HG03025 (cell line): ENCODE measurements around the gene NUP214.

Experiments
- ATAC-seq: cut with Tn5 transposase; IDR thresholded peaks from one replicate; pipeline ENCODE4 v1.9.1; 2021; ENCODE audit warnings: mild to moderate bottlenecking, moderate library complexity; ENCODE audit not compliant: unreplicated experiment, low FRiP score

The NUP214 gene

DNA sequence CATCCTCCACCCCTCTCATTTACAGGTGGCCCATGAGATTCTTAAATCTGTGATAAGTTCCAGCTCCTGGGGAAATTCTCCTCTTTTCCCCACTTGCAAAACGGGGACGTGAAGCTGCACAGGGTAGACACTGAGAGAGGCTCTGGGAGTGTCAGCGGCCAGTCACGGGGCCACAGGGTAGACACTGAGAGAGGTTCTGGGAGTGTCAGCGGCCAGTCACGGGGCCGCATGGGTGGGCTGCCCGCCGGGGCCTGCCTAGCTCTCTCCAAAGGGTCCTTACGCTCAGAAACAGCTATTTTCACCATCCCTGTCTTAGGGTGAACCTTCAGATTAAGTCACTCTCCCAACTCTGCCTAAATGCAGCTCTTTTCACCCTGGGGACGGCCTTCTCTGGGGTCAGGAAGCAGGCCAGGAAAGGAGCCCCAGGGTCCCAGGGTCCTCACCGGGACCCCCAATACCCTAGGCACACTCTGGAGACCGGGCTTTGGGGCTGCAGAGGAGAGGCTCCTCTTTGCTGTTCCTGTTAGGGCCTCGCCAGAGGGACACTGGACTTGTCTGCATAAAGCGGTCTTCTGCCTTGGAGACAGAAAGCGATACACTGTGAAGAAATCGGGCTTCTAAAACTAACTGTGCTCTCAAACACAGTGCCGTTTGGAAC, 149.4 kb downstream of the NUP214 start:
- no peak for ATAC-seq

DNA sequence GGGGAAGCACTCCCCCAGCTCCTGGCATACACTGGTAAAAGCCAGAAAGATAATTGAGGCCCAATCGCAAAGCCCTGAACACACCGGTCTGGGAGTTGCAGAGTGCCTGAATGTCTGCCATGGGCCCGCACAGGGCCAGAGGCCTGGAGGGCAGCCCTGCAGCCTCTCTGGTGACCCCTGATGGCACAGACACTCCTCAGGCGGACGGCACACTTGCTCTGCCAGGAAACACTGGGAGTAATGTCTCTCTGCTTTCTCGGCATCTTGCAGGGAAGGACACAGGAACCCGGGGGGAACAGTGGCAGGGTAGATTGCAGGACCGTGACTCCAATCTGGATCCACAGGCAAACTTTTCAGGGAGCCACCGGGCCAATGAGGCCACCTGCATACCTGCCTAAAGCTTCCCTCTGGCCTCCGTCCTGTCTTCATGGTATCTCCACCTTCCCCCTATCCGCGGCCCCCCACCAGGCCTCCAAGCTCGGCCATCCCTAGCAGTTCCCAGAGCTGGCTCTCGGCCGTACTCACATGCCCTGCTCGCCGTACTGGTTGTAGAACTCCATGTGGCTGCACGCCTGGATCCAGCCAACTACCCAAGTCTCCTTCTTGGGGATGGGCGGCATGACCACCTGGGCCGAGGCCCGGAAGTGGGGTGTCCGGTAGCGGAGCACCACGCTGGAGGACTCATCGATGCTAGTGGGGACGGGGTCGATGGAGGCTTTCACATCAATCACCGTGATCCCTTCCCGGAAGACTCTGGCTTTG, 150.1 kb downstream of the NUP214 start:
- no peak for ATAC-seq

DNA sequence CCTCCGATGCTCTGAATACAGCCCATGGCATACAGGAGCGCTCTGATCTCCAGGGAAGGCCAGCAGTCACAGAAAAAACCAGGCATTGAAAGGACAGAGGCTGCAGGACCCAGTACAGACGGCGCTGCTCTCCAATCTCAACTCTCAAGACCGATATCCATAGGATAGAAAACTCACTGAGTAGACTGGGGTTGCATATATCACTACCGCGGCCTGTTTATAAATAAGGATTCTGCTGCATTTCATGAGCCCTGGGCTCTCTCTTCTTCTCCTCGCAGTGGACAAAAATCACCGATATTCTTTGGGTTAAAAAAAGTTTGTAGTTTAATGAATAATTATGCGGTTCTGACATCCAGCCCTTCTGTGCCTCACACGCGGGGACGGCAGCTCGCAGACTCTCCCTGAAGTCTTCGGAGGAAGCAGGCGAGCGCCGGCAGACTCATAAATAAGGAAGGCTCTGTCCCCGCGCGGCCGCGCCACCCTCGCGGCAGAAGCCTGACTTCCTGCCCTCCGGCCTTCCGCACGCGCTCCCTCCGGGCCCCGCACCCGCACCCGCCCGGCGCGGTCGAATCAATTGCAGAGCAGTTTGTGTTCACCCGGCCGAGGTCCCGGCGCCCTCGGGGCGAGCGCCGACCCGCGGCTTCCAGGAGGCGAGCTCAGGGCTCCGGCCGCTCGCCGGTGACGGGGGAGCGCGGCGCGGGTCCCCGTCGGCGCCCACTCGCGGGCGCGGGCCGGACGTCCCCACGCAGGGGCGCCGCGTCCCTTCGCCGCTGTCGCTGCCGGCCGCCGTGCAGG, 150.9 kb downstream of the NUP214 start, which contains the start of gene FAM78A:
Gene FAM78A, minus strand, starts transcription at position 417 of the 795 bp plus-strand sequence. Its CDS starts 331 bp downstream, at position 86.
- no peak for ATAC-seq

DNA sequence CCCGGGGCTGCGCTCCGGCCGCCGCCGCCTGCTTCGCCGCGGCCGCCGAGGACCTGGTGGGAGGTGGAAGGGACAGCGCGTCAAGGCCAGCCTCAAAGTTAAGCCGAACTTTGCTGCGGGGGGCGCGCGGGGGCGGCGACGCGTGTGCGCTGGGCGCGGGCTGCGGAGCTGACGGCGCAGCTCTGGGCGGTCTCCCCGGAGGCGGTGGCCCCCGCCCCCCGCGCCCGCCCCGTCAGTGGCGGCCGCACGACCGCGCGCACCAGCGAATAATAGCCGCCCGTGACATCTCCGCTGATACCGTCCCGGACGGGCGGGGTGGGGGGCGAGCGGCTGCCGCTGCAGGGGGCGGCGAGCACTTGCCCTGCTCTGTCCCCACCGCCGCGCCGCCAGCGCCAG, 151.5 kb downstream of the NUP214 start:
- ATAC-seq, result no peak

DNA sequence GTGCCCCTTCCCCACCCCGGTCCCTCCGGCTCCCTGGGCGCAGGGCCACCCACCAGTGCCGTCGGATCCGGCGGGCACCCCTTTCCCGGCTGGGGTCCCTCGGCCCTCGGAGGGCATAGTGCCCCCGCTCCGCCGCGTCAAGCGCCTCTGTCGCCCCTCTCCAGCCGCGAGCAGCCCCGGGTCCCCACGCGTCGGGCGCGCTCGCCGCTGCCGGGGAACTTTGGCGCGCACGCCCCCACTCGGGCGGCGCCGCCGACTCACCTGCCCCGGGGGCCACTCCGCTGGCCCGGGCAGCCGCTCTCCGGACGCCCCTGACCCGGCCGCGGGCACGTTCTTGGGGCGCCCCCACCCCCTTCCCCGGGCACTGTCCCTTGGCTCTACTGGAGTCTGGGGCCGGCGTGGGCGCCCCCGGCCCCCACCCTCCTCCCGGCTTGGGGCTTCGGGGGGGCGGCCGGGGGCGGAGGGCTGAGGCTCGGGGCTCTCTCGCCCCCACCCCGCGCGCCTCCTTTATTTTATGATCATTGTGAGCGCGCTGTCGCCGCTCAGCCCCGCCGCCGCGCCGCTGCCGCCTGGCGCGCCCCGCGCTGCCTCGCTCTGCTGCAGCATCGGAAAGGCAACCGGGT, 152.0 kb downstream of the NUP214 start:
- ATAC-seq, result no peak

DNA sequence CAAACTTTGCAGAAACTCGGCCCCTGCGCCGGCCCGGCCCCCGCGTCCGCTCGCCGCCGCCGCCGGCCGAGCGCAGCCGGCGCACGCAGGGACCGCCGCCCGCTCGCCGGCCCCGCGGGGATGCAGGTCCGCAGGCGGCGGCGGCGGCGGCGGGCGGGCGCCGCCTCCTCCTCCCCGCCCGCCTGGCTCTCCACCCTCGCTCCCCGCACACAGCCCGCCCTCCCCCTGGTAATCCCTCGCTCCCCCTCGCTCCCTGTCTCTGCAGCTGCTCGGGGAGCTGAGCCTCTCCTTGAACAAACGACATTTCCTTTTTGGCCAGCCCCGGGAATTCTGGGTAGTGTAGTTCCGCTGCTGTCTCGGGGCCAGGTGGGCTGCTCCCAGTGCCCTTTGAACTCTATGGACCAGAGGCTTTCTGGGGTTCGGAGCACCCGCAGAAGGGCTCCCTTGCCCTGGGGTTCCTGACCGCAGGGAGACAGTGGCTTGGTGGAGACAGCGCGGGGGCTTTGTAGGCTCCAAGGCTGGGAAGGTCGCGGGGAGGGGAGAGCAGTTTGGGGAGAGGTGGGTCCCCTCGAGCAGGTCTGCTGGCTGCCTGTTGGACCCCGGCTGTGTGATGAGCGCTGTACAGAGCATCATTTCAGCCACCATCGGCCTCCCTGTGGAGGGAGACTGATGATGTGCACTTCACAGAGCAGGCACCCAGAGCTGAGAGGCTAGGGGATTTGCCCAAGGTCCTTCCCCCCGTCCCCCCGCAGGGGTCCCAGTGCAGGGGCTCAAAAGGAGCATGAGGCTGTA, 152.7 kb downstream of the NUP214 start:
- no peak for ATAC-seq

DNA sequence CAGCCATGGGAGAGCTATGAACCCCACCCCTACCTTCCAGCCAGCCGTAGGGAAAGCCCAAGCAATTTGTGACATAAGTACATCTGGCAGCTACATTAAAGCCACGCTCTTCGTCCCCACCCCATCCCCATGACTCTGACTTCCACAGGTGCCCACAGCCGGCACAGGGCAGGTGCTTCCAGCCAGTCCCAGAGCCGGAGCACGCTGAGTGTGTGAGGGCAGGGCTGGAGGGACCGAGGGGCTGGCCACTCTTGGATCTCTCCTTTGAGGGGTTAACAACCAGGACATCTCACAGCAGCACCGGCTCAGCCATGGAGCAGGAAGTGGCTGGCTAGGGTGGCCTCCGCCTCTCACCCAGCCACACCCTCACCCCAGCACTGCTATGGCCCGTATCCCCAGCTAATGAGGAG, 153.3 kb downstream of the NUP214 start:
- no peak for ATAC-seq

DNA sequence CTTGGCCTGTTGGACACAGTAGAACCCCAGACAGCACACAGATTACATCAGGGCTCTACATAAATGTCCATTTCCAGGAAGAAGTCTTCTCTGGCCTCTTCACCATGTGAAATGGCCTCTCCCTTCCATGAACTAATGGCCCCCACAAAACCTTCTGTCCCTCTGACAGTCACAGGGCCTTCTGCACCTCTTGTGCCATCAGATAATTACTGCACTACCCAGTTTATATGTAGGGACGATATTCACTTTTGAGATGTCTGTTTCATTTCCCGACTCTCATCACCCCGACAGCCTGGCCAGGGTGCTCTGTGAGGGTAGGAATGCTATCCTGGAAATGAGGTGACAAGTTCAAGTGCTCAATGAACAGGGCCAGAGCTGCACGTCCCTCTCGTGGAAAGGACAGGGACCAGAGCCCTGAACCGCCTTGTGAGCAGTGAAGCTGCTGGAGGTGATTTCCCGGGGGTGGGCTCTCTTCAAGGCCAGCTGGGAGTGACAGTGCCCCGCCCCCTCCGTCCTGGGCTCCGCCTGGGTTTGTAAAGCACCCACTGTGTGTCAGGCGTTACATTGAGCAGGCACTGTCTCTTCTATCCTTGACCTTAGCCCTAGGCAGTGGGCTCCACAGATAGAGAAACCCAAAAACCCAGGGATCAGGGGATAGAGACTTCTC, 153.9 kb downstream of the NUP214 start:
- ATAC-seq, result no peak

DNA sequence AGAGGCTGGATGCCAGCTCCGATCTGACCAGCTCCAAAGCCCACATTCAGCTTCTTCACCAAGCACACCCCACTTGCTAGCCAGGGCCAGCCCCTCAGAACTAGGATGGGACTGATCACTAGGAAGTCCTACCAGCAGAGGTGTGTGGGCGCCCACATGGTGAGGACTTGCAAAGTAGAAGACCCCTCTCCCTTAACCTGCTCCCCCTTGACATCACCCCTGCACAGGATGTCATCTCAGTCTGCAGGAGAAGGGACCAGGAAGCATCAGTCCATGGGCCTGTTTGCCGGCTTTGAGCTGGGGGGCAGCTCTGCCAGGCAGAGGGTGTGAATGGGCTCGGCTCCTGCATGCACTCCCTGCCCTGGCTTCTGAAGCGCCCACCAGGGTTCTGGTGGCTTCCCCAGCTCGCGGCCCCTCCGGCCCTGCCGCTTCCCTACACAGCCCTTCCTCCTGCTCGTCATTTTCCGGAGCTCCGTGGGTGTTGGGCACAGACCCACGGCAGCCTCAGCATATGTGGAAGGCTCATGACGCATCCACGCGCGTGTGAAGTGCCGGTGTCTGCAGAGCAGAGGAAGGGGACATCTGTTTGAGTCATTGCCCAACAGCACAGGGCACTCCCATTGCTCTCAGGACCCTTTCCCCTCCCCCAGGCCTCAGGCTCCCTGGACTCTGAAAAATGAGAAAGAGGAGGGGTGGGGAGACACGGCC, 154.6 kb downstream of the NUP214 start:
- ATAC-seq, result no peak

DNA sequence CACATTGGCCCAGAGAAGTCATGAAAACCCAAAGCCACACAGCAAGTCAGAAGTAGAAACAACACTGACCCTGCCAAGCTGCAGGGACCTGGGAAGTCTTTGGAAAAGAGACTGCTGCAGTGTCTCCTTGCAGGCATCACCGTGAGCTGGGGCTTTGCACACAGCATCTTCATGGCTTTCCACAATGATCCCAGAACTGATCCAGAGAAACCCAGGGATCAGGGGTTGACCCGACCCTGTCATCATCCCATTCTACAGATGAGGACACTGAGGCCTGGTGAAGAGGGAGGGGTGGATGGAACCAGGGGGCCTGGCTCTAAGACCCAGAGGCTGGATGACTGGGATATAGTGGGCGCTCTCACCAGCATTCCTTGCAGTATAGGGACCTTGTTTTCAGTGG, 155.3 kb downstream of the NUP214 start:
- no peak for ATAC-seq

DNA sequence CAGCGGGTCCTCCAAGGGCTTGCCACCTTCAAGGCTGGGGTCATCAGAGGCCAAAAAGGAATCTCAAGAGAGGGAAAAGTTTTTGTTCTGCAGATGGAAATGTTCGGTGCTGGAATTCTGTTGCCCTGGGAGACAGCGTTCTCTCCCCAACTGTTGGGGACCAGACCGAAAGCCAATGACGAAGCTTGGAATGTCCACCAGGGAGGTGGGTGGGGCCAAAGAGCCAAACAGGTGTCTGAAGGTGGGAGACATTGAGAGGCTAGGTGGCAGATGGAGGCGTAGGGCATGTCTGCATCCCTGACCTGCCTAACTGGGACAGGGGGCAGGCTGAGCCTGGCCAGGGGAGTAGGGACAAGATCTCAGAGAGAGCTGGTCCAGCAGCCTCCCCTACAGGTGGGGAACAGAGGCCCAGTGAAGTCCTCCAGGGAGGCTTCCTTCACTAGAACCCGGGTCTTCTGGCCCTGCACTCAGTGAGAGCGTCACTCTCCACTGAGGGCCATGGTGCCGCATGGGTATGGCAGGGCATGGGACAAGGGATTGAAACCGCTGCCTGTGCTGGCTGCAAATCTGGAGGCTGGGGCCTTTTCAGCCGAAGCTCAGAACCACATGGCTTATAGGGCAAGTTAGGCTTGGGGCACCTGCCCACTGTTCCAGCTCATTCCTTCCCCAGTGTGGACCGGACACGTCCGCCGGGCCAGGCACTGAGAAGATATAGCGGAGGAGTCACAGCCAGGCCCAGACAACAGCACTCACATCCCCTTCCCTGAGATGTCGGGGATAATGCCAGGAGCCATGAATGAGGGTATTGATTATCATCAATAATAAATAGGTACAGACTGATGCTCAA, 156.0 kb downstream of the NUP214 start:
- no peak for ATAC-seq

DNA sequence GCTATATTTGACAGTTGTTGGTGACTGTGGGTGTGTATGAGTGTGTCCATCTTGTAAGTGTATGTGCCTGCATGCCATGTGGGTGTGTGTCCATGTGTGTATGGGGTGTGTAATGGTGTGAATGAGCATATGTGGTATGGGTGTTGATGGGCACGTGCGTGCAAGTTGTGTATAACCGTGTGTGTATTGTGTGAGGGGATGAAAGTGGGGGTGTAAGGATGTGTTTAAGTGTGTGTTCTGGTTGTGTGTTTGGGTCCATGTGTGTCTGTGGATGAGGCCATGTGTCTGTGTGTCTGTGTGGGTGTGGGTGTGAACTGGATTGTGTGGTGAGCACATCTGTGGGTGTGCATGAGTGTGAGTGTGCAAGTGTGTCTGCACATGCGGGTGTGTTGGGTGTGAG, 156.8 kb downstream of the NUP214 start:
- no peak for ATAC-seq

DNA sequence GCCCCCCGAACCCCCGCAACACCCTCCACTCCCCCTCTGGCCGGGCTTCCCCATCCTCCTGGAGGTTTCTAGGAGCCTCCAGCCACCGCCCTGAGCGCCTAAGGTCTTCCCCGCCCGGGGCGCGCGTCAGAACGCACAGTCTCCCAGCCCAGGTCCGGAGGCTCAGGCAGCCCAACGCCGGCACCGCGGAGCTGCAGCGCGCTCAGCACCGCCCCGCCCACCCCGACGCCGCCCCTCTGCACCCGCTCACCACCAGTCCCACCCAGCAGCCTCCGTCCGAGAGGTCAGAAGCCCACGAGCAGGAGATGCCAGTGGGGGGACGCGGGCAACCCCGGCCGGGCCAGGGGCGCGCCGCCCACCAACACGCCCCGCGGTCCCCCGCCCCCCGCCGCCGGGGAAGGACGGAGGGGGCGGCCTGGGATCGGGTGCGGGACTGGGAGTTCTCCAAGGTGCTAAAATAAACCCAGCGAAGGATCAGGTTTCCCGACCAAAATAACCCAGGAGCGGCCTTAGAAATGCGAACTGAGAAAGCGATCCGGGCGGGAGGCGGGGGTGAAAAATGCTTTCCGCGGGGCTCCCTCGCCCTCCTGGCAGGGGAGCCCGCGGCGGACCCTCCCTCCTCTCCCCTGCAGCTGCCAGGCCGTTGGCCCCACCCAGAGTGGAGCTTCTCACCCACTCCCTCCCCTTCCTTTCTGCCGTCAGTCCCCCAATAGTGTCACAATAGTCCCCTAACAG, 157.5 kb downstream of the NUP214 start:
- no peak for ATAC-seq
